HG03097 (cell line): ENCODE data around the gene RBM33.

Experiments used
- ATAC-seq: cut with Tn5 transposase; IDR thresholded peaks from one replicate; pipeline ENCODE4 v1.9.1; 2021; ENCODE audit not compliant: unreplicated experiment, low FRiP score

The RBM33 gene

GRCh38 chr7:155803418-155804376, 159.2 kb downstream of the RBM33 start:
- no peak for ATAC-seq

DNA sequence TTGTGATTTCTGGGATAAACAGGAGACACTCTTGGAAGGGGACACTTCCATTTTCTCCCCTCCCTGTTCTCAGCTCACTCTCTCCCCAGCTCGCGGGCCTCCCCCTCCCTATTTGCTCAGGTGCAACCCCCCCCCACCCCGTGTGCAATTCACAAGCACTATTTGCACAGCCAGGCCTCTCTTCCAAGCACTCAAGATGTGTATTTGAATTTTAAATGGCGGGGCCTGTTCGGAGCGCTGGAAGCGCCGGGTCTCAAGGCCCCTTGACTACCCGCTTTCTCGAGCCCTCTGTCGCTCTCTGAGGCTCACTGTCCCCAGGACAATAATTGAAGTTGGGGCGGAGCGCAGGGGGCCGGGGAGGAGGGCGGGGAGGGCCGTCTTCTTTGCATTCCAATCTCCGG, 160.0 kb downstream of the RBM33 start:
- ATAC-seq: no peak

GRCh38 chr7:155804897-155805825, 160.7 kb downstream of the RBM33 start:
- ATAC-seq: no peak

GRCh38 chr7:155805826-155806095, 161.3 kb downstream of the RBM33 start:
- no peak for ATAC-seq

DNA sequence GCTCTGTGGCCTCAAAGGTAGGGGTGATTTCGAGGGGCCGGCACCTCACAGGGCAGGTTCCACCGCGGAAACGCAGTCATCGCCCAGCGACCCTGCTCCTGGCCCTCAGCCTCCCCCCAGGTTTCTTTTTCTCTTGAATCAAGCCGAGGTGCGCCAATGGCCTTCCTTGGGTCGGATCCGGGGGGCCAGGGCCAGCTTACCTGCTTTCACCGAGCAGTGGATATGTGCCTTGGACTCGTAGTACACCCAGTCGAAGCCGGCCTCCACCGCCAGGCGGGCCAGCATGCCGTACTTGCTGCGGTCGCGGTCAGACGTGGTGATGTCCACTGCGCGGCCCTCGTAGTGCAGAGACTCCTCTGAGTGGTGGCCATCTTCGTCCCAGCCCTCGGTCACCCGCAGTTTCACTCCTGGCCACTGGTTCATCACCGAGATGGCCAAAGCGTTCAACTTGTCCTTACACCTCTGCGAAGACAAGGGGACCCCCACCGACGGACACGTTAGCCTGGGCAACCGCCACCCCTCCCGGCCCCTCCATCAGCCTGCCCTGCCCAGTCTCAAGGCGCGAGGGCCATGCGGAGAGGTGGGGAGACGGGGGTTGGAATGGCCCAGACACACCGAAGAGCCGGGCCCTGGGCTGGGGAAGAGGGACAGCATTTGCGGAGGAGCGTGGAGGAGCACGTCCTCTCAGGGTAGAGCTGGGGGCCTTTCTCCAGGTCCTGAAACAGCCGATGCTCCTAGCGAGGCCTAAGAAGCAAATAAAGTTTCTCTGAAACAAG, 161.8 kb downstream of the RBM33 start:
- no peak for ATAC-seq

DNA sequence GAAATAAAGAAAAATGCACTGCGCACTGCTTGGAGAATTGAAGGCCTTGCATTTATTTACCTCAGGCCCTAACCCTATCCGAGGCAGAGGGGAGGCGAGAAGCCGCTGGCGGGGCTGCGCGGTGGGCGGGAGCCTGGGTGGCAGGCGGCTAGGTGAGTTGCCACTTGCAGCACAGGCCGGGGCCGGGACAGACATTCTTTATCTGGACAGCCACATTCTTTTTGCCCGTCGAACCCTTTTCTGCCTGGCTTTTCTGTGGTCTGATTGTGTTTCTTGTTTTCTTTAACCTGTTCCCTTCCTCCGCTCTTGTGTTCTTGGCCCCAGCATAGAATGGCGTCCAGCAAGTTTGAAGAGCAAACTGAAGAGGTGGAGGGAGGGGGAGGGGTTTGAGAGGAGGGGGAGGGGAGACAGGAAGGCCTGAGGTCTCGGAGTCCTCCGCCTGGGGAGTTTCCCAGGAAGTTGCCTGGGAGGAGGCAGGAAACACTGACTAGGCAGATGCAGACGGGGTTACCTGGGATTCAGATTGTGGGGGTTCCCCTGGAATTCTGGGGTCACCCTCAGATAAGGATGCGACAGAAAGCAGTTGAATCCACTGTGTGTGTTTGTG, 162.7 kb downstream of the RBM33 start:
- ATAC-seq: no peak

DNA sequence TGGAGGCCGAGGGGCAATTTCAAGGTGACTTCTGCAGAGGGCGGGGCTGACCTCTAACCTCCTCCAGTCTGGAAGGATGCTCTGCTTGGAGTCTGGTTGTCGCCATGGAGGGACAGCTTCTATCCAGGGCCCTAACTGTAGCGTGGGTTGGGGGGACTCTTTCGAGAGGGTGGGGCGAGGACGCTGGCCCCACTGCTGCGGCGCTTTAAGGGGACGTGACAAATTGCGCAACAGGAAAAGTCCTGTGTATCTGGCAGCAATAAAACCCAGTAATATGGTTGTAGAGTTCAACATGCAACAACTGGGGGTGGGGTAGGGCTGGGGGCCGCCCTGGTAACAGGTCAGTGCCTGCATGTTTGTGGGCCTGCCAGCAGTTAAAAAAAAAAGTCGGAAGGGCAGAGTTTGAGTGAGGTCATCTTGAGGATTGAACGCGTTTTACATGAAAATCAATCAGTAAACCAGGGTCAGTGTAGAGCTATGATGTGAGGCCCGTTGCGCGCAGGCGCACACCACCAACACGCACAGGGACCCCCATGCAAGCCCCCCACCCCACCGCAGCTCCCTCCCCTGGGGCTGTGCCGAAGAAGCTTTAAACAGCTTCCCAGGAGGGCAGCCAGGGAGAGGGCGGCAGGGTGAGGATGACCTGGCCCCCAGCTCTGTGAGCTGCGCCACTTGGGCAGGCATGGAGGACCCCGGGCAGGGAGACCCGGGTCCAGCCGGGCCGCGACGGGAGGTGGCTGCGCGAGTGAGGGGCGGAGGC, 163.5 kb downstream of the RBM33 start:
- no peak for ATAC-seq

- no peak for ATAC-seq
Observed at GRCh38 chr7:155808549-155809331, 164.3 kb downstream of the RBM33 start.

GRCh38 chr7:155809332-155809946, 165.0 kb downstream of the RBM33 start:
- no peak for ATAC-seq

DNA sequence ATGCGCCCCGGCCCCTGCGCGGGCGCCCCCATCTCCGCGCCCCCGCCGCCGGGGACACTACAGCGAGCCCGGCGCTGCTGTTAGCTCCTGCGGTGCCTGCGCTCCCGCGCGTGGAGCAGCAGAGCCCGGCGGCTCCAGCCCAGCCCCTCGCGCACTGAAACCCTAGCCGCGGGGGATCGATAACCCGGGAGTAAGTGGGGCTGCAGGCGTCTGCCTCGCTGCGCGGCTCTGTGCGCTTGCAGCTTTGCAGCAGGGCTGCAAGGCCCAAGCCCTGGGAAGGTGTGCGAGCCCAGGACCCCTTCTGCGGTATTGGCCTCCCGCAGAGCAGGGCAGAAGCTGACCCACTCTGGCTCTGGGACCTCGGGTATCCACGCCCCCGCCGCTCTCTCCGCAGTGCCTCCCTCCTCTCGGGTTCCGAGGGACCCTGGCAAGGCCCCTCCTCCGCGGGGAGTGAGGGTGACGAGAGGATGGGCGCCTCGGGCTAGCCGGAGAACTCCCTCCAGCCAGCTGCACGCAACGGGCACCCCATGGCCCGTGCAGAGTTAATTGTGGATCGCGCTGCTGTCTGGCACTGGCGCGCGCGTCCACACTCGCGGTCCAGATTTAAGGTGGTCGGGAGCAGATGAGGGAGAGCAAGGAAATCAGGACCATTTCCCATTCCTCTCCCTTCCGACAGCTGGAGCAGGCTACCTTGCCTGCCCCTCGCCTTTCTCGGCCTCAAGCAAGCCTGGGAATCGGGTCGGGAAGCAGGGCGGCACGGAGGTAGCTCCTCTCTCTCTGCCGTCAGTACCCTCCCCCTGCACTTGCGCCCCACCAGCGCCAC, 165.7 kb downstream of the RBM33 start:
- no peak for ATAC-seq

- ATAC-seq: no peak
Observed at GRCh38 chr7:155810770-155811559, 166.5 kb downstream of the RBM33 start.

DNA sequence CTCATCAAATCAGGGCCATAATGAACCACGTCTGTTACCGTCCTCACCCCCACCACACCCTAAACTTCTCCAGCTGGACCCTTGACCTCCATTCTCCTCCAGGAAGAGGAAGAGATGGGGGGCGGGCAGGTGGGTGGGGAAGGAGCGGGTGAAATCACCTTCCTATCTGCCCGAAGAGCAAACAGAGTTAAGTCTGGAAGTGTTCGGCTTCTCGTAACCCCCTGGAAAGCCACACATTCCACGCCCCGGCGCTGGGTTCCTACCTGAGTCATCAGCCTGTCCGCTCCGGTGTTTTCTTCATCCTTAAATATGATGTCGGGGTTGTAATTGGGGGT, 167.1 kb downstream of the RBM33 start:
- ATAC-seq: no peak

DNA sequence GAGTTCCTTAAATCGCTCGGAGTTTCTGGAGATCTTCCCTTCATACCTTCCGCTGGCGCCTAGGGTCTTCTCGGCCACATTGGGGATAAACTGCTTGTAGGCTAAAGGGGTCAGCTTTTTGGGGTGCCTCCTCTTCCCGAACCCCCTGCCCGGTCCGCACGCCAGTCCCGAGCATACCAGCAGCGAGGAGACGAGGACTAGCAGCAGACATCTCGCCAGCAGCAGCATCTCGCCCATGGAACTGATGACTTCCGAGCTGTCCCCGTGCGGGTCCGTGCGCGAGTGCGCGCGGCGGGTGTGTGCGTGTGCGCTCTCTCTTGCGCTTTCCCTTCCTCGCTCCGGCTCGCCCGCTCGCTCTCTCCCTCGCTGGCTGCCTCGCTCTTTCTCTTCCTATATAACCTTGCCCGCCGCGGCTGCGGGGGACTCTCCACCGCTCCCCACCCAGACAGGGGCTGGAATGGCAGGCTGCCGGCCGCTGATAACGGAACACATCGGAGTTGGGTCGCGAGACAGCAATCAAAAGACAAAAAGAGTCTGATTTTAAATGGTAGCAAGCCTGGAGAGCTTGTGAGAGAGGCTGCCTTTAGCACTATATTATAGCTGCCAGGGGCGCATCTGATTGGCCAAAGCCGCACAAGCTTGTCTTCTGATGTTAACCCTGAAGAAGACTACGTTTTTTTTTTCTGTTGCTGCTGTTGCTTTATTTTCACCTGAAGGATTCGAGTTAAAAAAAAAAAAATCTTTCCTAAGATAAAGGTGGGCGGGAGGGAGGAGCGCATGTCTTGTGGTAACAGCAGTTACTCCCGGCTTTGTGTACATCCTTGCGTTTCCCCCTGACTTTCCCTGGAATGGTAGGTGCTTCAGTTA, 167.7 kb downstream of the RBM33 start, which contains the start of gene SHH:
TSS of gene SHH (minus strand) at position 569 of the 867 bp plus-strand sequence. CDS start at position 228, 341 bp downstream.
- no peak for ATAC-seq

GRCh38 chr7:155813125-155813524, 168.7 kb downstream of the RBM33 start:
- ATAC-seq: no peak

GRCh38 chr7:155813546-155814315, 169.3 kb downstream of the RBM33 start:
- no peak for ATAC-seq
